Measurements from ENCODE around the gene ADAM12.

The ADAM12 gene

DNA sequence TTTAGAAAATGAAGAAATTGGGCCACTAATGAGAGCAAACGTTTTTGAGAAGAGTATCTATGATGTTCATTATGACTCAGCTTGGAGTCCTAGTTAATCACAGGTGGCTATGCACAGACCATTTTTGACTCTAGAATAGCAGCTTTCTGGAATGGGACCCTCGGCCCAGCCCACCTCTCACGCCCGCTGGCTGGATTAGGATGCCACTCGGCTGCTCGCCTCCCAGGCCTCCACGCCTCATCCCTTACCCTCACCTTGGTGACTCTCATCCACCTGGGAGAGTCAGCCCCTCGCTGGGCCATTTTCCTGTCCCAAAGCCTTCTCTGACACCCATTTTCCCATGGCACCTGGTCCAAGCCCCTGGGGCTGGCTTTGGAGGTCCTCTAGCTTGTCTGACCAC, 173.6 kb downstream of the ADAM12 start:
- no peak overlapping the region for H3K27ac ChIP-seq (ENCODE audit: insufficient read depth, low read depth, low read length, poor library complexity, severe bottlenecking)
- H3K36me3 ChIP-seq (ENCODE audit: control insufficient read depth, insufficient read depth, low read length) = no peaks in the 10 kb centered on the region
- no peaks in the 10 kb centered on the region for H3K9me3 ChIP-seq (ENCODE audit: control insufficient read depth, low read length)
- peaks cover 17% of the 10 kb centered on the region for H3K4me1 ChIP-seq (ENCODE audit: control insufficient read depth, insufficient read depth, low read length)
- no peak overlapping the region for H3K4me3 ChIP-seq (ENCODE audit: insufficient read depth, low read depth, low read length)
- 95 to 96% methylated on average over 8 of the region's 8 CpGs for WGBS, 2 experiments
- no peaks in the 10 kb centered on the region for H3K27me3 ChIP-seq (ENCODE audit: control insufficient read depth, insufficient read depth, low read length, poor library complexity, severe bottlenecking)

- Histone ChIP-seq H3K9me3 (ENCODE audit: control insufficient read depth, low read length) (no peaks in the 10 kb centered on the region), H3K36me3 (ENCODE audit: control insufficient read depth, insufficient read depth, low read length) (no peaks in the 10 kb centered on the region), H3K4me1 (ENCODE audit: control insufficient read depth, insufficient read depth, low read length) (peaks cover 17% of the 10 kb centered on the region), H3K4me3 (ENCODE audit: insufficient read depth, low read depth, low read length) (no peak overlapping the region), H3K27me3 (ENCODE audit: control insufficient read depth, insufficient read depth, low read length, poor library complexity, severe bottlenecking) (no peaks in the 10 kb centered on the region), H3K27ac (ENCODE audit: insufficient read depth, low read depth, low read length, poor library complexity, severe bottlenecking) (no peak overlapping the region)
- WGBS, 2 experiments = 87 to 91% methylated on average over 5 of the region's 6 CpGs
Observed at GRCh38 chr10:126214021-126214420, 174.3 kb downstream of the ADAM12 start.

GRCh38 chr10:126212738-126213137, 175.5 kb downstream of the ADAM12 start:
- no peak overlapping the region for H3K4me3 ChIP-seq (ENCODE audit: insufficient read depth, low read depth, low read length)
- WGBS, 2 experiments = 88 to 100% methylated on average over 1 to 2 of the region's 2 CpGs
- no peak overlapping the region for H3K27ac ChIP-seq (ENCODE audit: insufficient read depth, low read depth, low read length, poor library complexity, severe bottlenecking)
- H3K27me3 ChIP-seq (ENCODE audit: control insufficient read depth, insufficient read depth, low read length, poor library complexity, severe bottlenecking) = no peaks in the 10 kb centered on the region
- no peaks in the 10 kb centered on the region for H3K9me3 ChIP-seq (ENCODE audit: control insufficient read depth, low read length)
- peaks cover 22% of the 10 kb centered on the region for H3K4me1 ChIP-seq (ENCODE audit: control insufficient read depth, insufficient read depth, low read length)
- H3K36me3 ChIP-seq (ENCODE audit: control insufficient read depth, insufficient read depth, low read length) = no peaks in the 10 kb centered on the region

DNA sequence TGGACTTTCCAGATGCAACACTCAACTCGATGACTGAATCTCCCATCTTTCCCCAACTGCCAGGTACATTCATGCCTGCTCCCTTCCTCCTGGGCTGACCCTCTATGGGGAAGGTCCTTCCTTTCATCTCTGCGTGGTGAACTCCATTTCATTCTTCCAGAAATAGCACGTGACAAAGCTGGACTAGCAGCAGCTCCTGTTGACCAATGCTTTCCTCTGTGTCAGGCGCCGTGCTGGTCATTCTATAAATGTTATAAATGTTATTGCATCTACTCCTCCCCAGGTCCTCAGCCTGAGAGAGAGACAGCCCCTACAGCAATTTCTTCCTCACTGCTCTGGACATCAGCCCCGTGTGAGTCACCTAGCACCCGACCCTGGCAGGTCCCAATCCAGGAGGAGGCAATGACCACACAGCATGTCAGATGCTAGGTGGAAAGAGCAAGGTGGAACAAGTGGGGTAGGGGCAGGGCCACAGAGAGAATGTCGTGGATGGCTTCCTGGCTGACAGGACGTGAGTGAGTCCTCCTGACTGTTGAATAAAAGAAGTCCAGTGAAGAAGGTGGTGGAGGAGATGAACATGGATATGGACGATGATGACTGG, 178.1 kb downstream of the ADAM12 start:
- Histone ChIP-seq H3K36me3 (ENCODE audit: control insufficient read depth, insufficient read depth, low read length) (no peaks in the 10 kb centered on the region), H3K4me3 (ENCODE audit: insufficient read depth, low read depth, low read length) (no peak overlapping the region), H3K27me3 (ENCODE audit: control insufficient read depth, insufficient read depth, low read length, poor library complexity, severe bottlenecking) (no peaks in the 10 kb centered on the region), H3K27ac (ENCODE audit: insufficient read depth, low read depth, low read length, poor library complexity, severe bottlenecking) (no peak overlapping the region), H3K9me3 (ENCODE audit: control insufficient read depth, low read length) (no peaks in the 10 kb centered on the region), H3K4me1 (ENCODE audit: control insufficient read depth, insufficient read depth, low read length) (peaks cover 6% of the 10 kb centered on the region)
- WGBS, 2 experiments = 95 to 96% methylated on average over 8 to 10 of the region's 10 CpGs

GRCh38 chr10:126209451-126209850, 178.8 kb downstream of the ADAM12 start:
- H3K4me1 ChIP-seq (ENCODE audit: control insufficient read depth, insufficient read depth, low read length) = peaks cover 5% of the 10 kb centered on the region
- 68 to 69% methylated on average over 4 of the region's 4 CpGs for WGBS, 2 experiments
- H3K36me3 ChIP-seq (ENCODE audit: control insufficient read depth, insufficient read depth, low read length) = no peaks in the 10 kb centered on the region
- H3K27me3 ChIP-seq (ENCODE audit: control insufficient read depth, insufficient read depth, low read length, poor library complexity, severe bottlenecking) = no peaks in the 10 kb centered on the region
- no peak overlapping the region for H3K4me3 ChIP-seq (ENCODE audit: insufficient read depth, low read depth, low read length)
- no peak overlapping the region for H3K27ac ChIP-seq (ENCODE audit: insufficient read depth, low read depth, low read length, poor library complexity, severe bottlenecking)
- no peaks in the 10 kb centered on the region for H3K9me3 ChIP-seq (ENCODE audit: control insufficient read depth, low read length)

DNA sequence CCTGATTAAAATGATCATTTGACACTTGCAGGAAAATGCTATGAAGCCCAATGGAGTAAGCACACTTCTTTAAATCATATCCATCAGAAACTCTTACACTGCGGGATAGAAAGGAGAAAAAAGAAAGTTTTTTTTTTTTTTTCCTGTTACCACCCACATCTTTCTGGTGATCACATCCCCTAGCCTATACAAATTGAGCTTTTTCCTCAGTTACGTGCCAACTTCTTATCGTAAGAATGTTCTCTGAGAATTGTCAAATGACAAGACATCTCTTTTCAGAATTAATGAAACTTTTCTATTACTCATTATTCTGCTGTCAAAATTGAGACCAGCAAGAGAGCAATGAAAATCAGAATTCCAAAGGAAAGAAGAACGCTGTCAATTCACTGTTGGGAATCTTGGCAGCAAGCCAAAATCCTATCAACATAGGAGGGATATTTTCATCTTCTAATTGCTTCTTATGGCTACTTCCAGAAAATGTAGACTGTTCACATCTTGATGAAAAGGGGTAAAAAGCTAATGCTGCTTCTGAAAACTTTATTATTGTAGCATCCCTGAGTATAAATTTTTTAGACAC, 179.5 kb downstream of the ADAM12 start:
- H3K4me1 ChIP-seq (ENCODE audit: control insufficient read depth, insufficient read depth, low read length) = peaks cover 5% of the 10 kb centered on the region
- H3K27ac ChIP-seq (ENCODE audit: insufficient read depth, low read depth, low read length, poor library complexity, severe bottlenecking) = no peak overlapping the region
- WGBS, 2 experiments = 92 to 93% methylated on average over 4 of the region's 4 CpGs

DNA sequence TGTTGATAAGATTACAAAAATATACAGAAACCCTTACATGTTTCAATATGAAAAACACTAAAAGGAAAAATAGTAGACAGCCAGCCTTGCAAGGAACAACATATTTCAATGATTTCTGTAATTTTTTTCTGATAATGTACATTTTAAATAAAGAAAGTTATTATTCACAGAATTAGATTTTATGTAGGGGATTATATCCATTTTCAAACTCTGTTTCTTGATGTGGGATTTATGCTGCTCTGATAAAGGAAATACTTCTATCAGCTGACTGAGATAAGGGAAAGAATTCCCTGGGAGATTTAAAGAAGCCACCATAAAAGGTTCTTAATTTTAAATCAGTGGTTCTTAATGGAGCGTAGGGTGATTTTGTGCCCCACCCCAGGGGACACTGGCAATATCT, 180.4 kb downstream of the ADAM12 start:
- Histone ChIP-seq H3K36me3 (ENCODE audit: control insufficient read depth, insufficient read depth, low read length) (no peaks in the 10 kb centered on the region), H3K9me3 (ENCODE audit: control insufficient read depth, low read length) (no peaks in the 10 kb centered on the region), H3K4me3 (ENCODE audit: insufficient read depth, low read depth, low read length) (no peak overlapping the region), H3K4me1 (ENCODE audit: control insufficient read depth, insufficient read depth, low read length) (peaks cover 5% of the 10 kb centered on the region), H3K27me3 (ENCODE audit: control insufficient read depth, insufficient read depth, low read length, poor library complexity, severe bottlenecking) (no peaks in the 10 kb centered on the region), H3K27ac (ENCODE audit: insufficient read depth, low read depth, low read length, poor library complexity, severe bottlenecking) (no peak overlapping the region)
- 87 to 100% methylated on average over 1 of the region's 1 CpG for WGBS, 2 experiments

More for the DNA sequence above, 179.5 kb downstream of the ADAM12 start:
- no peaks in the 10 kb centered on the region for H3K36me3 ChIP-seq (ENCODE audit: control insufficient read depth, insufficient read depth, low read length)
- H3K9me3 ChIP-seq (ENCODE audit: control insufficient read depth, low read length) = no peaks in the 10 kb centered on the region
- no peak overlapping the region for H3K4me3 ChIP-seq (ENCODE audit: insufficient read depth, low read depth, low read length)
- no peaks in the 10 kb centered on the region for H3K27me3 ChIP-seq (ENCODE audit: control insufficient read depth, insufficient read depth, low read length, poor library complexity, severe bottlenecking)

DNA sequence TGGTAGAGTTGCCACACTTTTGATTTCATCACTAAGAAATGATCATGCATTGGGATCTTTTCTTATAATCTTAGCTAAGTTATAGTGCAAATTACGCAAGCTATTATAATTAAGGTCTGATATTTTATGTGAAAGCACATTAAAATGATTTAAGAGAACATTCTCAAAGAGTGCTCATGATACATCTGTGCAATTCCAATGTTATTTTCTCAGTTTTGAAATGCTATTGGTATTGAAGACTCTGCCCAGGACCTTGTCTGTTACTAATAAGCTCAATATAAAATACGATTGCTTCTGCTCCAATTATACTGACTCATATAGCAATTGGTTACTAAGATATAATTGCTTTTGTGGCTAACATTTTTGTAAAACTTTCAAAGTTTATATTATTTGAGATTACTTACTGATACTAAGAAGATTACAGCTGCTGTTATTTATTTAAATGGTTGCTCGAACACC, 180.9 kb downstream of the ADAM12 start:
- Histone ChIP-seq H3K4me3 (ENCODE audit: insufficient read depth, low read depth, low read length) (no peak overlapping the region), H3K27me3 (ENCODE audit: control insufficient read depth, insufficient read depth, low read length, poor library complexity, severe bottlenecking) (no peaks in the 10 kb centered on the region), H3K4me1 (ENCODE audit: control insufficient read depth, insufficient read depth, low read length) (peaks cover 5% of the 10 kb centered on the region), H3K36me3 (ENCODE audit: control insufficient read depth, insufficient read depth, low read length) (no peaks in the 10 kb centered on the region), H3K27ac (ENCODE audit: insufficient read depth, low read depth, low read length, poor library complexity, severe bottlenecking) (no peak overlapping the region), H3K9me3 (ENCODE audit: control insufficient read depth, low read length) (no peaks in the 10 kb centered on the region)
- WGBS, 2 experiments = 86 to 95% methylated on average over 1 to 2 of the region's 3 CpGs

DNA sequence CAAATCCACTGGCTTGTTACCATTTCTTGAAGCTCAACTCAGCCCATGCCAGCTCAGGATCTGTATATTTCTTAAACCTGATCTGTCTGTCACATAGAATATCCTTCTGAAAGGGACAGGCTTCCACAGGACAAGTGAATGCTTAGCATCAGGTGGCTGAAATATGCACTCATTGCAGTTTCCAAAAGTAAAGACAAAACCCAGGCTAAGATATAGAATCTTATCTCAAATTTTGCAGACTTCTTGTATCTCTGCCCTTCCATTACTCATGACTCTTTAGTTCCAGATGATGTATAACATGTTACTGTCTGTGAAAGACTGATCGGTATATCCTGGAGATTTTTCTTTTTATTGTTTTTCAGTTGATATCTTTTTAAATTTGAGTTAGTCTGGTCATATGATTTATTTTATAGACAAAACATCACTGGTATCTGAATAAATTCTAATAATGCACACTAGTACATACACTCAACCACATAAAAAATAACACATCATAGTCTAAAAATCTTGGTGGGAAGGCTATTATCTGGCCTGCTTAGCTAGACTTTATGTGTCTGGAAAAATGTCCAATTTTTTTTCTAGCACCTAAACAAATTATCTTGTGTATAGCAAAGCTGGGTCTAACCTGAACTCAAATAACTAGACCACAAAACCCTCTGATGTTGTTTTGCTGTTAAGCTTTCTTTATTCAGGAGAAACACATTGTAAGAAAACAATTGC, 182.6 kb downstream of the ADAM12 start:
- Histone ChIP-seq H3K4me3 (ENCODE audit: insufficient read depth, low read depth, low read length) (no peak overlapping the region), H3K36me3 (ENCODE audit: control insufficient read depth, insufficient read depth, low read length) (no peaks in the 10 kb centered on the region), H3K4me1 (ENCODE audit: control insufficient read depth, insufficient read depth, low read length) (peaks cover 5% of the 10 kb centered on the region), H3K9me3 (ENCODE audit: control insufficient read depth, low read length) (no peaks in the 10 kb centered on the region), H3K27me3 (ENCODE audit: control insufficient read depth, insufficient read depth, low read length, poor library complexity, severe bottlenecking) (no peaks in the 10 kb centered on the region), H3K27ac (ENCODE audit: insufficient read depth, low read depth, low read length, poor library complexity, severe bottlenecking) (no peak overlapping the region)
- 100% methylated on average over 1 of the region's 1 CpG; no CpG with 5 or more reads in 1 of the 2 experiments for WGBS, 2 experiments

DNA sequence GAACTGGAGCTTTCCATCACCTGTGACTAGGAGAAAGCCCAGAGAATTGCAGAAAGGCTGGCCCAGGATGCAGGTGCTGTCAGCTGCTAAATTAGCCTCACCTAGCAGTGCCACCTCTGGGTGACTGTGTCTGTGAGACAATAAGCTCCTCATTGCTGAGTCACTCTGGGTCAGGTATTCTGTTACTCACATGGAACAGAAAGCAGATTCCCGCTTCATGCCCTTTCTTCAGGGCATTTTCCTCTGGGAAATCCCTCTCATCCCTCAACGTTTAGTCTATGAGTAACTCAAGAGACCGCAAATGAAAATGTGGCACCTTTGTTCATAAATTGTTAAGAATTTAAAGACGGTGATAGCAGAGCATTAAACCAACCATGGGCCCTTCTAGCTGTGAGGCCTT, 184.0 kb downstream of the ADAM12 start:
- Histone ChIP-seq H3K4me1 (ENCODE audit: control insufficient read depth, insufficient read depth, low read length) (peaks cover 5% of the 10 kb centered on the region), H3K4me3 (ENCODE audit: insufficient read depth, low read depth, low read length) (no peak overlapping the region), H3K36me3 (ENCODE audit: control insufficient read depth, insufficient read depth, low read length) (no peaks in the 10 kb centered on the region), H3K27ac (ENCODE audit: insufficient read depth, low read depth, low read length, poor library complexity, severe bottlenecking) (no peak overlapping the region), H3K9me3 (ENCODE audit: control insufficient read depth, low read length) (no peaks in the 10 kb centered on the region), H3K27me3 (ENCODE audit: control insufficient read depth, insufficient read depth, low read length, poor library complexity, severe bottlenecking) (no peaks in the 10 kb centered on the region)
- 96 to 97% methylated on average over 4 of the region's 4 CpGs for WGBS, 2 experiments

Data from ectodermal cell (in vitro differentiated cells).